IPS DF 19.7 (cell line): ENCODE results near the gene CPPED1.
"Not testable (repeated sequence)": the region's sequence is repeated elsewhere in the genome, so short reads cannot be mapped to it uniquely, and the experiment has no call there.

ENCODE experiments used
- DNase-seq: peaks from one replicate; pipeline ENCODE4 v3.0.0-alpha.2; 2013; ENCODE audit warnings: low read depth, low spot score

CPPED1 gene, protein sequence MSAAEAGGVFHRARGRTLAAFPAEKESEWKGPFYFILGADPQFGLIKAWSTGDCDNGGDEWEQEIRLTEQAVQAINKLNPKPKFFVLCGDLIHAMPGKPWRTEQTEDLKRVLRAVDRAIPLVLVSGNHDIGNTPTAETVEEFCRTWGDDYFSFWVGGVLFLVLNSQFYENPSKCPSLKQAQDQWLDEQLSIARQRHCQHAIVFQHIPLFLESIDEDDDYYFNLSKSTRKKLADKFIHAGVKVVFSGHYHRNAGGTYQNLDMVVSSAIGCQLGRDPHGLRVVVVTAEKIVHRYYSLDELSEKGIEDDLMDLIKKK

DNA sequence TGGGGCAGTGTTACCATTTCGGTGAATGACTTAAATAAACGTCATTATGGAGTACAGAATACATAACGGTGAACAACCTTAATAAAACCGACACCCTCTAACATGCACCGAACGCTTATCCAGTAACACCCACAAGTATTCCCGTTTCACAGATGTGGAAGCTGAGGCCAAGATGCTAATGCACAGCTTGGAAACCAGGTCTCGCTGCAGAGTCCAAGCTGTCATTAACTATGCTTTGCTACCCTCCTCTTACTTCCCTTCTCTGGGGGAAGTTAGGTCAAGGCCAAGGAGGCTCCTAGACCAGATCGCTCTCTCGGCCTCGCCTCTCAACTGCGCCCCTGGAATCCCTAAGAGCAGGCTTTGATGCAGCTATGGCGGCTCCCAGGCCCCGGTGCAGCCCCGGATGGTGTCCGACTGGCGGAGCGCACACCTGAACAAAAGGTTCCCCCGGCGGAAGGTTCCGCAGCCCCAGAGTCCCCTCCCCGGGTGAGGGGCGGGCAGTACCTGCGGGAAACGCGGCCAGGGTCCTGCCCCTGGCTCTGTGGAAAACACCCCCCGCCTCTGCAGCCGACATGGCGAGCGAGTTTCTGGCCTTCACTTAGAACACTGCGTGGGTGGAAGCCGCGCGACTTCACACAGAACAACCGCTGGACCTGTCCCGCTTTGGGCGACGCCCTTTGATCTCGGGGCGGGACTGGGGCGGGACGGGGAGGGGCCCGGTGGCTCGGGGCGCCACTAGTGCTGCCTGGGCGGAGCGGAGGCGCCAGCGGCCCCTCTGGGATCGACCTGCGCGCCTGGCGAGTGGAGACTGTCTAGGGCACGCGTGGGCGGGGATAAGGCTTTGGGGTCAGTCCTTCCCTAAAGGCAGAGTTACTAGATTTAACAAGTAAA, at the start of gene CPPED1:
TSS of gene CPPED1 (minus strand) at position 685 of the 891 bp plus-strand sequence. CDS start at position 574, 111 bp downstream.
- DNase-seq, result peak; percentile 48

DNA sequence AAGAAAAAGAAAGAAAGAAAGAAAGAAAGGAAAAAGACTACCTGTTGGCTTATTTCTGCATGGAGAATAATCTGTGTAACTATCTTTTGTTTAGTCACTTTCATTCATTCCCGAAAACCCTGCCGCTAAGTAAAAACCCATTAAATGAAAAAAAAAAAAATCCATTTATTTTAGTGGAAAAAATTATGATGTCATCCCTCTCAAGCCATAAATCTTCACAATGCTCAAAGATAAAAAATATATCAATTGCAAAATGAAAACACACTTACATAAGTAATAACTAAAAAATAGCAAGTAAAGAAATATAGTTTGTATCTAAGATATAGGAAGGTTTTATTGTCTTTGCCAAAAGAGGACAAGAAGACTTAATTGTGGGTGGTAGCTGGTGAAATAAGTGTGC, 46.5 kb upstream of the CPPED1 start:
- no peak for DNase-seq

DNA sequence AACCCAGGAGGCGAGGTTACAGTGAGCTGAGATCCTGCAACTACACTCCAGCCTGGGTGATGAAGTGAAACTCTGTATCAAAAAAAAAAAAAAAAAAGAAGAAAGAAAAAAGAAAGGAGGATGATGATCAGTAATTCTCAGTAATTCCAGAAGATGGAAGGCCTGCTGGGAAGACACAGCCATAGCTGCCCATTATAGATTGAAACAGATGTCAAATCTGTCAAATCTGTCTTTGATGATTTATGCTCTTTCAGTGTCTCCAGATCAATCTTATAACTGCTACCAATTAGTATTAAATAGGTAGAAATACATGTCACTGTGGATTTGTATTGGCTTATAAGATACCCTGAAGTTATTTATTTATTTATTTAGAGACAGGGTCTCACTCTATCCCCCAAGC, 42.9 kb upstream of the CPPED1 start:
- no peak for DNase-seq

DNA sequence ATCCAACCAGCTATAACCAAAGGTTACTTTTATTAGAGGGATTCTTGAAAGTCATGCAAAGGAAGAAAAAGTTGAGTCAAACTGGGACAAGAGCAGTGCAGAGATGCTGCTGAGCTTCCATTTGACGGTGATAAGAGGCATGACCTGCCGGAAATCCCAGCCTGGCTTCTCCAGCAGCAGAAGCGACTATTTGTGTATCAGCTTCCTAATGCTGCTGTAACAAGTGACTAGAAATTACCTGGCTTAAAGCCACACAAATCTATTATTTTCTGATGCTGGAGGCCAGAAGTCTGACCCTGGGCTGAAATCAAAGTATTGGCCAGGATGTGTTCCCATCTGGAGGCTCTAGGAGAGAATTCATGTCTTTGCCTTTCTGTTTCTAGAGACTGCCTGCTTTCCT, 41.6 kb upstream of the CPPED1 start:
- DNase-seq, result no peak

DNA sequence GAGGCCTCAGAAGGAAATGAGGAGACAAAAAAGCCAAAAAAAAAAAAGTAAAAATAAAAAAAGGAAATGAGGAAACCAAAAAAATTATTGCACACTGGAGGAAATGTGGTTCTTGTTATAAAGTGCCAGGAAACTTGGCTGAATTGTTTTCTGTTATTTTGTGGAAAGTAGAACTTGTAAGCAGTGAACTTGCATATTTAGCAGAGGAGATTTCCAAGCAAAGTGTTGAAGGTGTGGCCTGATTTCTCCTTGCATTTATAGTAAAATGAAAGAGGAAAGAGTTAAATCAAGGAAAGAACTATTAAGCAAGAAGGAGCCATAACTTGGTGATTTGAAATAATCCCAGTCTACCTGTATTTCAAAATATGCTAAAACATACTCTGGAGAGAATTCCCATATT, 34.1 kb upstream of the CPPED1 start:
- no peak for DNase-seq

DNA sequence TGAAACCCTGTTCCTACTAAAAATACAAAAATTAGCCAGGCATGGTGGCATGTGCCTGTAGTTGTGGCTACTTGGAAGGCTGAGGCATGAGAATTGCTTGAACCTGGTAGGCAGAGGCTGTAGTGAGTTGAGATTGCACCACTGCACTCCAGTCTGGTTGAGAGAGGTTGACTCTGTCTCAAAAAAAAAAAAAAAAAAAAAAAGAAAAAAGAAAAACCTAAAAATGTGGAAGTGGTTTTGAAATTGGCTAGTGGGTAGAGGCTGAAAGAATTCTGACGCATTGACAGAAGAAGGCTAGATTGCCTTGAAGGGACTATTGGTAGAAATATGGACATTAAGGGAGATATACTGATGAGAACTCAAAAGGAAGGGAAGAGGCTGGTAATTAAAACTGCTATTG, 33.6 kb upstream of the CPPED1 start:
- no peak for DNase-seq

DNA sequence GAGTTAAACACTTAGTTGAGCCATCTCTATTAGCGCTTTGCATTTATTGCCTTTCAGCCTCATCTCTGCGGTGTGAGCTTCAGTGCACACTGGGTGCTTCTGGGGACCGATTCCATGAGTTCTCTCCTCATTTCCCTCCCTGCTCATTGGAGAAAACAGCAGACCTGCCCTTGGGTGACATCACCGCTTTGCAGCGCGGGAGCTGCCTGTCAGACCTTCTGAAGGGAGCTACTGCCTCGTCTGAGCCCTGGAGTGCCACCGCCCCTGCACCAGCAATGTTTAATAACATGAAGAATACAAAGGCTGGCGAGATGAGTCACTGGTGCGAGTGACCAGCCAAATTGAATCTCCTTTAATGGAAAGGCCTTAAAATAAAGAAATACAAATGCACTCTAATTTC, 30.2 kb upstream of the CPPED1 start:
- peak; percentile 5 for DNase-seq

DNA sequence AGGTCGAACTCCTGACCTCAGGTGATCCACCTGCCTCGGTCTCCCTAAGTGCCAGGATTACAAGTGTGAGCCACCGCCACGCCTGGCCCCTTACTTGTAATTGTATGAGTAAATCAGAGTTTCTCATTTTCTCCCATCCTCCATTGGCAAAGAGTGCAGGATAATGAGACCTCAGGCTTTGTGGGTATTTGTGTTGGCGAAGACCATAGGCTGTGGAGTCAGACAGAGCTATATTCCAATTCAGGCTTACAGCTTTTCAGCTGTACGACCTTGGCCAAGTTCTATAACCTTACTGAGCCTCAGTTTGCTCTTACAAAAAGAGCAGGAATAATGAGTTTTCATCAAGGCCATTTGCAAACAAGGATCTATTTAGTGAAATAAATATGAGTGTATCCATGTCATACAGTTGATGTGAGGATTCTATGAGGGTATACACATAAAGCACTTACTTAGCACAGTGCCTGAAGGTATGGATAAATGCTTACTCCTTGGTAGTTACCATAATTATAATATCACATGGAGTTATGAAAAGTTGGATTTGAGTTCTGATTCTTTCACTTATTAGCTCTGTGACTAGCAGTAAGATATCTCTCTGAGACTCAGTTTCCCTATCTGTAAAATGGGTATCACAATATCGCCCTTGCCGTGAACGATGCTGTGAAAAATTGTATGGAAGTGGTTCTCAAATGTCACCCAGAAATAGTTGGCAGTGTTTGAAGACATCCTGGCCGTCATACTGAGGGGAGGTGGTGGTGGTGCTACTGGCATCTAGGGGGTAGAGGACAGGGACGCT, 25.6 kb upstream of the CPPED1 start:
- no peak for DNase-seq

DNA sequence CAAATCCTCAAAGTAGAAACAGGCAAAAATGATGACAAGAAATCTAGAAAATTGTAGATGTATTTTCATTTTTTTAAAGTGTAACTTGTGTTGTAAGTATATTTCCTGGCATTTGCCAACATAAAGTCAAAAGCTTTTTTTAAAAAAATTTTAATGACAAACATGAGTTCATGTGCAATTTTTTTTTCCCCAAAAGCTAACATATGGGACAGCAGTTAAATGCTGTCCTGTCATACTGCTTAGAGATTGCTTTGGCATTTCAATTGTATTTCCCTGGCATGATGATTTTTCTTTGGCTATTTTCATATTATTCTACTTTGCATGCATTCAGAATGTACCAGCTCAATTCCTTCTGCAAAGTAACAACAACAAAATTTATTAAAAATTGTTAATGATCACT, 24.5 kb upstream of the CPPED1 start:
- DNase-seq, result no peak

DNA sequence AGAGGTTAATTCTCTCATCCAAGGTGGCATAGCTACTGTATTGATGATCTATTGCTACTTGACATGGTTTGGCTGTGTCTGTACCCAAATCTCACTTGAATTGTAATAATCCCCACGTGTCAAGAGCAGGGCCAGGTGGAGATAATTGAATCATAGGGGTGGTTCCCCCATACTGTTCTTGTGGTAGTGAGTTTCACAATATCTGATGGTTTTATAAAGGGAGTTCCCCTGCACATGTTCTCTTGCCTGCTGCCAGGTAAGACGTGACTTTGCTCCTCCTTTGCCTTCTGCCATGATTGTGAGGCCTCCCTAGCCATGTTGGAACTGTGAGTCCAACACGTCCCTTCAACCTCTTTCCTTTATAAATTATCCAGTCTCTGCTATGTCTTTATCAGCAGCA, 22.9 kb upstream of the CPPED1 start:
- DNase-seq, result no peak

DNA sequence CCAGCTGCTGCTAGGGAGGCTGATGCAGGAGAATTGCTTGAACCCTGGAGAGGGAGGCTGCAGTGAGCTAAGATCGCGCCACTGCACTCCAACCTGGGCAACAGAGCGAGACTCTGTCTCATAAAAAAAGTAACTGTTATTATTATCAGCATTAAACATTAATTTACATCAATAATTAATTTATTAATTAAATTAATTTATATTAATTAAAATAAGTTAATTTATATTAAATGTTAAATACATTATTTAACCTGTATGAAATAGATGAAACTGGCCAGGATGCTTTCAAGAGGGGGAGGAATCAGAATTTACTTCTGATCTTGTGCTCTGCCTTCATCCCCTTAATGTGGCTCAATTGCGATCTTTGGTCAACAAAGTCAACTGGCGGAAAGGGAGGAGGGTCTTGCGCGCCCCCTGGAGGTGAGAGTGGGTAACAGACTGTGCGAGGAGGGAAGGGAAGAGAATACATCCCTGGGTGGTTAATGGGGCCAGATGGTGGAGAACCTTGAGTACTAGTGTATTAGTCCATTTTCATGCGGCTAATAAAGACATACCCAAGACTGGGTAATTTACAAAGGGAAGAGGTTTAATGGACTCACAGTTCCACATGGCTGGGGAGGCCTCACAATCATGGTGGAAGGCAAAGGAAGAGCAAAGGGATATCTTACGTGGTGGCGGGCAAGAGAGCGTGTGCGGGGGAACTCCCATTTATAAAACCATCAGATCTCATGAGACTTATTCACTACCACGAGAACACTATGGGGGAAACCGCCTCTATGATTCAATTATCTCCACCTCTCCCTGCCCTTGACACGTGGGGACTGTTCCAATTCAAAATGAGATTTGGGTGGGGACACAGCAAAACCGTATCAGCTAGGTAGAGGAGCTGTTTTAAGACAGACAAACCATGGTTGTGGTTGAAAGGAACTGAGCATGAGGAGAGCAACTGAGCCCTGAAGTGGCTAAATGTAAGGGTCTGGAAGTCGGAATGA, 15.7 kb upstream of the CPPED1 start:
- DNase-seq, result peak; percentile 5

DNA sequence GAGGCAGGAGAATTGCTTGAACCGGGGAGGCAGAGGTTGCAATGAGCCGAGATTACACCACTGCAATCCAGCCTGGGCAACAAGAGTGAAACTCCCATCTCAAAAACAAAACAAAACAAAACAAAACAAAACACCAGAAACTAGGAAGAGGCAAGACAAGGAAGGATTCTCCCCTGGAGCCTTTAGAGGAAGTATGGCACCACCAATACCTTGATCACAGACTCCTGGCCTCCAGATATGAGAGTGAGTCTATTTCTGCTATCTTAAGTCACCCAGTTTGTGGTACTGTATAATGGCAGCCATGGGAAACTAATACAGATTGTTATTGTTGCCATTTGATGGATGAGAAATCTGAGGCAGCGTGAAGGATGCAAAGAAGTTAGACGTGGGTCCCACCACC, 14.6 kb upstream of the CPPED1 start:
- no peak for DNase-seq

DNA sequence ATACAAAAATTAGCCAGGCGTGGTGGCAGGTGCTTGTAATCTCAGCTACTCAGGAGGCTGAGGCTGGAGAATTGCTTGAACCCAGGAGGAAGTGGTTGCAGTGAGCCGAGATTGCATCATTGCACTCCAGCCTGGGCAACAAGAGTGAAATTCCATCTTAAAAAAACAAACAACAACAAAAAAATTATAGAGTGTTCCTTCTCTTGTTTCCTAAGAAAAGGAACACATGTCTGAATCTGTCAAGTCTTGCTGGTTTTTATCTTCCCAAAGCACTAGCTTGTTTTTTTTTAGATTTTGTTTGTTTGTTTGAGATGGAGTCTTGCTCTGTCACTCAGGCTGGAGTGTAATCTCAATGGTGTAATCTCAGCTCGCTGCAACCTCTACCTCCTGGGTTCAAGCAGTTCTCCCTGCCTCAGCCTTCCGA, 13.1 kb upstream of the CPPED1 start:
- DNase-seq, result not testable (repeated sequence)

DNA sequence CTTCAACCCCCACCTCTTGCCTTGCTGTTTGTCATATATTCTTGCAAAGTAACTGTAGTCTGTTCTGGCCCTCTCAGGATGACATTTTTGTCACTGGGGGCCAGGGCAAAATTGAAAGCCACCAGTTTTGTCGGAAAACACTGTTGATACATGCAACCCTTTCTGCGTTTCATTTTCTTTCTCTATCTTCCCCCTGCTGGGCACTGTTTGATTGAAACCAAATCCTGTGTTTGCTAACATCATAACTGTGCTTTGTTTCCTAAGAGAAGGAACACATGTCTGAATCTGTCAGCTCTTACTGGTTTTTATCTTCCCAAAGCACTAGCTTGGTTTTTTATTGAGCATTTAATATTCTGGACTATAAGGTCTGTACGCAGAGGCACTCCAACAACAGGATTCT, 11.7 kb upstream of the CPPED1 start:
- no peak for DNase-seq

DNA sequence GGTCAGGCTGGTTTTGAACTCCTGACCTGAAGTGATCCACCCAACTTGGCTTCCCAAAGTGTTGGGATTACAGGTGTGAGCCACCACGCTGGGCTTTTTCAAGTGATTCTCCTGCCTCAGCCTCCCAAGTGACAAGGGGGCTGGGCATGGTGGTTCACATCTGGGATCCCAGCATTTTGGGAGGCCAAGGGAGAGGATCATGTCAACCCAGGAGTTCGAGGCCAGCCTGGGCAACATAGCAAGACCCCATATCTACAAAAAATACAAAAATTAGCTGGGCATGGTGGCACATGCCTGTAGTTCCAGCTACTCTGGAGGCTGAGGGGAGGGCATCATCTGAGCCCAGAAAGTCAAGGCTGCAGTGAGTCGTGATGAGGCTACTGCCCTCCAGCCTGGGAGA, 10.0 kb upstream of the CPPED1 start:
- DNase-seq, result not testable (repeated sequence)

DNA sequence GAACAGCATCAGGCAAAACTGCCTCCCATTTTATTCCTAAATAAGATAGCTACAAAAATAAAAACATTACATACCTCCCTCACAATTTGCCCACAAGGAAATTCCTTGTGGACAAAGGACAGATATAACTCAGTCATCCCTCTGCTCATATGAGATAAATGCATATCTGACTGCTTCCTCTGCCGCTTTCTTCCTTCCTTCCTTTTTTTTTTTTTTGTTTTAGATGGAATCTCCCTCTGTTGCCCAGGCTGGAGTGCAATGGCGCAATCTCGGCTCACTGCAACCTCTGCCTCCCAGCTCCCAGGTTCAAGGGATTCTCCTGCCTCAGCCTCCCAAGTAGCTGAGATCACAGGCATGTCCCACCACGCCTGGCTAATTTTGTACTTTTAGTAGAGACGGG, 9.6 kb upstream of the CPPED1 start:
- DNase-seq, result not testable (repeated sequence)

DNA sequence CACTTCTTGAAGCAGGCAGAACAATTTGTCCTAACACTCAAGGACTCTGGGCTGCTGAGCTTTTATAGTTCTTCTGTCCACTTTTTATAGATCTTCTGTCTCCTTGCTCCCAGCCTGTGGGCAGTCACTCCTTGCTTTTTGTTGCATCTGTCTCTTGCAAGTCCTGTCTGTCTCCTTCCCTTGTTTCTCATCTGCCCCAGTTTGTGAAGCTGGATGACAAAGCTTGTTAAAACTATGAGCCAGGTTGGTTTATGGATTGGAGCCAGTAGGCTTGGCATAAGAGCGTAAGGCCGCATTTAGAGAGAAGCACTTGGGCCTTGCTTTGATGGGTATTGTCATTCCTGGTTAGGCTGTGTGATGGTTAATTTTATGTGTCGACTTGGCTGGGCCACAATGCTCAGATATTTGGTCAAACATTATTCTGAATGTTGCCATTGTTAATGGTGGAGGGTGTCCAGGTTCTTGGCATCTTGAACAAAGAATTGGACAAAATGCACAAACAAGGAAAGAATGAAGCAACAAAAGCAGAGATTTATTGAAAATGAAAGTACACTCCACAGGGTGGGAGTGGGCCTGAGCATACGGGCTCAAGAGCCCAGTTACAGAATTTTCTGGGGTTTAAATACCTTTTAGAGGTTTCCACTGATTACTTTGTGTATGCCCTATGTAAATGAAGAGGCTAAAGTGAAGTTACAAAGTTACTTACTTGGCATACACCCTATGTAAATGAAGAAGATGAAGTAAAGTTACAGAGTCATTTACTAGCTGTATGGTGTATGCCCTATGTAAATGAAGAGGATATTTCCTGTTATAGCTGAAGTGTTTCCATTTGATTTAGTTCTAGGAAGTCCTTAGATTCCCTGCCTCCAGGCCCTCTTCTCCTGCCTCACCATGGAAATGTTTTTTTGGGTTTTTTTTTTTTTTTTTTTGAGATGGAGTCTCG, 8.0 kb upstream of the CPPED1 start:
- DNase-seq, result no peak

DNA sequence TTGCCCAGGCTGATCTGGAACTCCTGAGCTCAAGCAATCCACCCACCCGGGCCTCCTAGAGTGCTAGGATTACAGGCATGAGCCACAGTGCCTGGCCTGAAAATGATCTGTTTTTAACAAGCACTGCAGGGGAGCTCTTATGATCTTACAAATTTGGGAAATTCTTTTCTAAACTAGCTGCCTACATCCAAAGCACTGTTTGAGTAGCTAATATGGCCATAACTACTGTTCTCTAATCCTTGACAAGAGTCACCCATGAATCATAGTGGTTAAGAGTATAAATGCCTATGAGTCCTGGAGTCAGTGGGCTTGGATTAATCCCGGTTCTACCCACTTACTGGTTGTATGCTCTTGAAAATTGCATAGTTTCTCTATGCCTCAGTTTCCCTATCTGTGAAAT, 1.4 kb upstream of the CPPED1 start:
- no peak for DNase-seq

DNA sequence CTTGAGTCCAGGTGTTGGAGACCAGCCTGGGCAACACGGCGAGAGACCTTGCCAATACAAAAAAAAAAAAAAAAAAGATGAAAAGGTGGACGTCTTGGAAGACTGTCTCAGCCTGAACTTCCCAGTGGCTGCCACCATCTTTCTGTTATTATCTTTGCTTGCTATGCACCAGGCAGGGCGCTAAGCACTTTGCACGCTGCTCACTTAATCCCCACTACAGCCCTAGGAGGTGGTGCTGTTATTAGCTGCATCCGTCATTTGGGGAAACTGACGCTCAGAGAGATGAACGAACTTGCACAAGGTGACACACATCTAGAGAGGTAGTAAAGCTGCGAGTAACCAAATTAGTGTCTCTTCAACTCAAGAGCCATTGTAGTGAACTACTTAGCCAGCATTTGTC, 708 bp upstream of the CPPED1 start:
- no peak for DNase-seq

DNA sequence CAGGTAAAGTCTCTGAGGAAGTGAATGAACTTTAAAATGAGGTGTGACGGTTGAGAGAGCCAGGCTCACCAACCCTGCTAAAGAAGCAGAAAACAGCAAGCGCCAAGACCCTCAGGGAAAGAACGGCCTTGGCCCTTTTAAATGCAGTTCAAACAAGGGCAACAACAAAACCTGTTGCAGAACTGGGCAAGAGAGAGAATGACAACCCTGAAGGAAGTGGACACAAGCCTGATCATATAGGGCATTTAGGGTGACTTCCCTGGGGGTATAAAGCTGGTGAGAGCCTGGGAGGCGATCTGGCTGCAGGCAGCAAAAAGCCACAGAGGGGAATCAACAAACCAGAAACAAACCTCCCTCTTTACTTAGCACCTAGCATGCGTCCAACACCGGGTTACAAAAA, 1.0 kb downstream of the CPPED1 start:
- DNase-seq, result no peak
